ENCODE results near the gene MRPL44. TPM values are rescaled to one million over a fixed set of nuclear protein-coding genes. Genes with fewer than 3 reads are reported as not detected.

Gene MRPL44
- total and polyA plus RNA-seq, 2 of the 8 experiments (the other 6 are each of a cell fraction or from before 2014, with no cell fraction given), result 32.0 to 53.2 TPM

GRCh38 chr2:224011837-224012236 lies 54.6 kb downstream of the MRPL44 start (continued):
- no peak for TF ChIP-seq TBP (IDR thresholded peaks at IDR 0.05; ENCODE audit: low read depth, low read length)
- no peak for TF ChIP-seq RNF2 (IDR thresholded peaks at IDR 0.05; ENCODE audit: borderline replicate concordance, low read depth, low read length, missing control alignments, poor library complexity, severe bottlenecking)
- TF ChIP-seq YY1 (IDR thresholded peaks at IDR 0.05; ENCODE audit: low read depth, low read length), result no peak
- no peak for TF ChIP-seq SAP30 (IDR thresholded peaks at IDR 0.05; ENCODE audit: insufficient read depth, insufficient replicate concordance, low read length)
- TF ChIP-seq E2F6 (IDR thresholded peaks at IDR 0.05), result no peak

Measured in H1 (cell line).